HEK293 (cell line): ENCODE measurements around the gene KDM2B.

Source experiments
- CTCF ChIA-PET: fragments of 350-600 bp; formaldehyde crosslinking; extraction: SDS; loops from one replicate; lab custom pipeline; 2021; ENCODE audit warnings: antibody characterized with exemption; lab: Yijun Ruan, JAX
- POLR2A ChIA-PET: fragments of 300-600 bp; formaldehyde crosslinking; extraction: SDS; loops from one replicate; lab custom pipeline; 2020; ENCODE audit warnings: antibody characterized with exemption, inconsistent platforms; lab: Yijun Ruan, JAX
- H3K27ac ChIP-seq: fragments of 200-500 bp; sonication (Bioruptor generic); 2 replicates; pipeline ENCODE4 v1.5.1; 2014; ENCODE audit warnings: low read depth, low read length, control low read depth, inconsistent platforms; ENCODE audit errors: extremely low read depth
- H3K36me3 ChIP-seq, 2 experiments: fragments of 200-500 bp in 1 of 2; sonication (Bioruptor generic) in 1 of 2; 1 replicate in 1 of 2; 2 replicates in 1 of 2; pipeline ENCODE4 v1.5.1; 2014 to 2017; ENCODE audit warnings: inconsistent platforms in 2 of 2, low read length in 2 of 2; ENCODE audit not compliant: control insufficient read depth in 2 of 2, insufficient read depth in 1 of 2
- H3K4me1 ChIP-seq: fragments of 200-500 bp; sonication (Bioruptor generic); 2 replicates; pipeline ENCODE4 v1.5.1; 2014; ENCODE audit warnings: mild to moderate bottlenecking, low read length, inconsistent platforms; ENCODE audit not compliant: control insufficient read depth, insufficient read depth
- H3K4me3 ChIP-seq: 2 replicates; pipeline ENCODE4 v1.5.1; 2011; ENCODE audit warnings: low read depth, mild to moderate bottlenecking, control low read depth, low read length, moderate library complexity
- H3K9me3 ChIP-seq: fragments of 200-500 bp; sonication (Bioruptor generic); 2 replicates; pipeline ENCODE4 v1.5.1; 2014; ENCODE audit warnings: low read depth, low read length, inconsistent platforms; ENCODE audit not compliant: control insufficient read depth, insufficient read depth
- GFI1B ChIP-seq: fragments of 450-650 bp; formaldehyde crosslinking; IDR thresholded peaks from 2 replicates; pipeline ENCODE4 v1.5.1; 2016; ENCODE audit warnings: missing biosample characterization, missing genetic modification characterization
- GLIS1 ChIP-seq: fragments of 450-650 bp; formaldehyde crosslinking; IDR thresholded peaks from 2 replicates; pipeline ENCODE4 v1.5.1; 2016; ENCODE audit warnings: missing biosample characterization, missing genetic modification characterization
- GLIS2 ChIP-seq: fragments of 450-650 bp; formaldehyde crosslinking; IDR thresholded peaks from 2 replicates; pipeline ENCODE4 v1.5.1; 2016; ENCODE audit warnings: missing biosample characterization, missing genetic modification characterization
- IKZF3 ChIP-seq: fragments of 450-650 bp; IDR thresholded peaks from 2 replicates; pipeline ENCODE4 v1.5.0; 2018; ENCODE audit warnings: missing biosample characterization, mild to moderate bottlenecking, missing genetic modification characterization, moderate library complexity
- KLF8 ChIP-seq: fragments of 450-650 bp; formaldehyde crosslinking; IDR thresholded peaks from 2 replicates; pipeline ENCODE4 v1.5.1; 2016; ENCODE audit warnings: missing biosample characterization, missing genetic modification characterization
- MYNN ChIP-seq: fragments of 450-650 bp; formaldehyde crosslinking; IDR thresholded peaks from 2 replicates; pipeline ENCODE4 v1.5.1; 2016; ENCODE audit warnings: missing biosample characterization, missing genetic modification characterization, borderline replicate concordance
- OVOL3 ChIP-seq: fragments of 450-650 bp; formaldehyde crosslinking; IDR thresholded peaks from 2 replicates; pipeline ENCODE4 v1.5.1; 2016; ENCODE audit warnings: missing biosample characterization, missing genetic modification characterization
- RBAK ChIP-seq: fragments of 450-650 bp; formaldehyde crosslinking; IDR thresholded peaks from 2 replicates; pipeline ENCODE4 v1.5.1; 2016; ENCODE audit warnings: missing biosample characterization, missing genetic modification characterization
- SP2 ChIP-seq: fragments of 450-650 bp; formaldehyde crosslinking; IDR thresholded peaks from 2 replicates; pipeline ENCODE4 v1.5.1; 2016; ENCODE audit warnings: missing biosample characterization, missing genetic modification characterization
- TCF7L2 ChIP-seq: IDR thresholded peaks from 2 replicates; pipeline ENCODE4 v1.6.1; 2011; ENCODE audit warnings: low read depth, mild to moderate bottlenecking, inconsistent platforms, low read length, moderate library complexity, borderline replicate concordance
- ZIC2 ChIP-seq: fragments of 450-650 bp; formaldehyde crosslinking; IDR thresholded peaks from 2 replicates; pipeline ENCODE4 v1.5.1; 2016; ENCODE audit warnings: missing biosample characterization, missing genetic modification characterization
- ZNF10 ChIP-seq: fragments of 450-650 bp; formaldehyde crosslinking; IDR thresholded peaks from 2 replicates; pipeline ENCODE4 v1.5.1; 2017; ENCODE audit warnings: missing biosample characterization, missing genetic modification characterization
- ZNF138 ChIP-seq: fragments of 450-650 bp; formaldehyde crosslinking; IDR thresholded peaks from 2 replicates; pipeline ENCODE4 v1.5.1; 2016; ENCODE audit warnings: missing biosample characterization, missing genetic modification characterization, borderline replicate concordance
- ZNF140 ChIP-seq: fragments of 450-650 bp; formaldehyde crosslinking; IDR thresholded peaks from 2 replicates; pipeline ENCODE4 v1.5.1; 2016; ENCODE audit warnings: missing biosample characterization, missing genetic modification characterization
- ZNF175 ChIP-seq: fragments of 450-650 bp; formaldehyde crosslinking; IDR thresholded peaks from 2 replicates; pipeline ENCODE4 v1.5.1; 2016; ENCODE audit warnings: missing biosample characterization, missing genetic modification characterization
- ZNF266 ChIP-seq: fragments of 450-650 bp; formaldehyde crosslinking; IDR thresholded peaks from 2 replicates; pipeline ENCODE4 v1.5.1; 2016; ENCODE audit warnings: missing biosample characterization, missing genetic modification characterization, low read depth
- ZNF561 ChIP-seq: fragments of 450-650 bp; IDR thresholded peaks from 2 replicates; pipeline ENCODE4 v1.5.1; 2018; ENCODE audit warnings: missing biosample characterization, missing genetic modification characterization, borderline replicate concordance
- ZNF623 ChIP-seq: fragments of 450-650 bp; formaldehyde crosslinking; IDR thresholded peaks from 2 replicates; pipeline ENCODE4 v1.5.1; 2016; ENCODE audit warnings: missing biosample characterization, missing genetic modification characterization
- ZNF747 ChIP-seq: fragments of 450-650 bp; formaldehyde crosslinking; IDR thresholded peaks from 2 replicates; pipeline ENCODE4 v1.5.1; 2016; ENCODE audit warnings: missing biosample characterization, missing genetic modification characterization
- TF ChIP-seq, protein P1 (sequence below): fragments of 450-650 bp; formaldehyde crosslinking; IDR thresholded peaks from 2 replicates; pipeline ENCODE4 v1.5.1; 2016; ENCODE audit warnings: missing biosample characterization, missing genetic modification characterization
- TF ChIP-seq, protein P2 (sequence below): fragments of 450-650 bp; formaldehyde crosslinking; IDR thresholded peaks from 2 replicates; pipeline ENCODE4 v1.5.1; 2016; ENCODE audit warnings: missing biosample characterization, missing genetic modification characterization
- TF ChIP-seq, protein P3 (sequence below): fragments of 450-650 bp; formaldehyde crosslinking; IDR thresholded peaks from 2 replicates; pipeline ENCODE4 v1.5.1; 2016; ENCODE audit warnings: missing biosample characterization, missing genetic modification characterization, low read depth
- TF ChIP-seq, protein P4 (sequence below): fragments of 450-650 bp; formaldehyde crosslinking; IDR thresholded peaks from 2 replicates; pipeline ENCODE4 v1.5.1; 2016; ENCODE audit warnings: missing biosample characterization, missing genetic modification characterization
- TF ChIP-seq, protein P5 (sequence below): fragments of 450-650 bp; formaldehyde crosslinking; IDR thresholded peaks from 2 replicates; pipeline ENCODE4 v1.5.1; 2016; ENCODE audit warnings: missing biosample characterization, missing genetic modification characterization

The KDM2B gene

DNA sequence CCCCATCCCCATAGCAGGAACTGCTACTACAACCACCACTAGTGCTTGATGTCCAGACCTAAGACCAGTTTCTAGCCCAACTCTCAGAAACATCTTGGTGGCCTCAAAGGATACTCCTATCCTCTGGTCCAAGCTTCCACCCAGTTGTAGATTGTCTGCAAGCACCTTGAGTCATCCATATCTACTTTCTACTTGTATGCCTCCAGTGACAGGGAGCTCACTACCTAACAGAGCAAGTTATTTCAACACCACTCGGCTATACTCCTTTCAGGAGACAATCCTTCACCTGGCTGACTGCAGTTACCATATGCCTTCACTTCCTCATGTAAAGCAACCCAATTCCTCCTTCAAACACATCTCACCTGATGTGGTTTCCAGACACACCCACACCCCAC, 49.5 kb downstream of the KDM2B start:
- Histone ChIP-seq H3K9me3 (no peaks in the 10 kb centered on the region), H3K4me3 (no peak overlapping the region), H3K36me3 (peaks cover 4 to 35% of the 10 kb centered on the region in 2 experiments; a peak in 2 of 3 replicates), H3K27ac (no peak overlapping the region), H3K4me1 (0 out of 2 replicates have a peak, but pooled peaks cover 2% of the 10 kb centered on the region)
- POLR2A ChIA-PET = no interaction called here
- TF ChIP-seq, protein P1, sequence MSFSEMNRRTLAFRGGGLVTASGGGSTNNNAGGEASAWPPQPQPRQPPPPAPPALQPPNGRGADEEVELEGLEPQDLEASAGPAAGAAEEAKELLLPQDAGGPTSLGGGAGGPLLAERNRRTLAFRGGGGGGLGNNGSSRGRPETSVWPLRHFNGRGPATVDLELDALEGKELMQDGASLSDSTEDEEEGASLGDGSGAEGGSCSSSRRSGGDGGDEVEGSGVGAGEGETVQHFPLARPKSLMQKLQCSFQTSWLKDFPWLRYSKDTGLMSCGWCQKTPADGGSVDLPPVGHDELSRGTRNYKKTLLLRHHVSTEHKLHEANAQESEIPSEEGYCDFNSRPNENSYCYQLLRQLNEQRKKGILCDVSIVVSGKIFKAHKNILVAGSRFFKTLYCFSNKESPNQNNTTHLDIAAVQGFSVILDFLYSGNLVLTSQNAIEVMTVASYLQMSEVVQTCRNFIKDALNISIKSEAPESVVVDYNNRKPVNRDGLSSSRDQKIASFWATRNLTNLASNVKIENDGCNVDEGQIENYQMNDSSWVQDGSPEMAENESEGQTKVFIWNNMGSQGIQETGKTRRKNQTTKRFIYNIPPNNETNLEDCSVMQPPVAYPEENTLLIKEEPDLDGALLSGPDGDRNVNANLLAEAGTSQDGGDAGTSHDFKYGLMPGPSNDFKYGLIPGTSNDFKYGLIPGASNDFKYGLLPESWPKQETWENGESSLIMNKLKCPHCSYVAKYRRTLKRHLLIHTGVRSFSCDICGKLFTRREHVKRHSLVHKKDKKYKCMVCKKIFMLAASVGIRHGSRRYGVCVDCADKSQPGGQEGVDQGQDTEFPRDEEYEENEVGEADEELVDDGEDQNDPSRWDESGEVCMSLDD (tag by site-specific recombination) = no peak
- TF ChIP-seq KLF8 (tag by site-specific recombination) (0 out of 2 replicates have a peak, but pooled peaks have one; percentile 32), ZNF623 (tag by site-specific recombination) (no peak), ZNF140 (tag by site-specific recombination) (no peak), SP2 (no peak), ZNF561 (tag by site-specific recombination) (no peak), OVOL3 (tag by site-specific recombination) (no peak), IKZF3 (no peak), MYNN (tag by site-specific recombination) (no peak), ZNF138 (tag by site-specific recombination) (no peak)
- TF ChIP-seq, protein P2, sequence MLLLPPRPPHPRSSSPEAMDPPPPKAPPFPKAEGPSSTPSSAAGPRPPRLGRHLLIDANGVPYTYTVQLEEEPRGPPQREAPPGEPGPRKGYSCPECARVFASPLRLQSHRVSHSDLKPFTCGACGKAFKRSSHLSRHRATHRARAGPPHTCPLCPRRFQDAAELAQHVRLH (tag by site-specific recombination) = peak; percentile 98
- TF ChIP-seq, protein P3, sequence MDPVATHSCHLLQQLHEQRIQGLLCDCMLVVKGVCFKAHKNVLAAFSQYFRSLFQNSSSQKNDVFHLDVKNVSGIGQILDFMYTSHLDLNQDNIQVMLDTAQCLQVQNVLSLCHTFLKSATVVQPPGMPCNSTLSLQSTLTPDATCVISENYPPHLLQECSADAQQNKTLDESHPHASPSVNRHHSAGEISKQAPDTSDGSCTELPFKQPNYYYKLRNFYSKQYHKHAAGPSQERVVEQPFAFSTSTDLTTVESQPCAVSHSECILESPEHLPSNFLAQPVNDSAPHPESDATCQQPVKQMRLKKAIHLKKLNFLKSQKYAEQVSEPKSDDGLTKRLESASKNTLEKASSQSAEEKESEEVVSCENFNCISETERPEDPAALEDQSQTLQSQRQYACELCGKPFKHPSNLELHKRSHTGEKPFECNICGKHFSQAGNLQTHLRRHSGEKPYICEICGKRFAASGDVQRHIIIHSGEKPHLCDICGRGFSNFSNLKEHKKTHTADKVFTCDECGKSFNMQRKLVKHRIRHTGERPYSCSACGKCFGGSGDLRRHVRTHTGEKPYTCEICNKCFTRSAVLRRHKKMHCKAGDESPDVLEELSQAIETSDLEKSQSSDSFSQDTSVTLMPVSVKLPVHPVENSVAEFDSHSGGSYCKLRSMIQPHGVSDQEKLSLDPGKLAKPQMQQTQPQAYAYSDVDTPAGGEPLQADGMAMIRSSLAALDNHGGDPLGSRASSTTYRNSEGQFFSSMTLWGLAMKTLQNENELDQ (tag by site-specific recombination) = no peak
- CTCF ChIA-PET = interaction anchor here (0.6 kb wide), 1 partner anchor 131 kb away, joined by 3 read pairs; no protein-coding TSS in a partner anchor

DNA sequence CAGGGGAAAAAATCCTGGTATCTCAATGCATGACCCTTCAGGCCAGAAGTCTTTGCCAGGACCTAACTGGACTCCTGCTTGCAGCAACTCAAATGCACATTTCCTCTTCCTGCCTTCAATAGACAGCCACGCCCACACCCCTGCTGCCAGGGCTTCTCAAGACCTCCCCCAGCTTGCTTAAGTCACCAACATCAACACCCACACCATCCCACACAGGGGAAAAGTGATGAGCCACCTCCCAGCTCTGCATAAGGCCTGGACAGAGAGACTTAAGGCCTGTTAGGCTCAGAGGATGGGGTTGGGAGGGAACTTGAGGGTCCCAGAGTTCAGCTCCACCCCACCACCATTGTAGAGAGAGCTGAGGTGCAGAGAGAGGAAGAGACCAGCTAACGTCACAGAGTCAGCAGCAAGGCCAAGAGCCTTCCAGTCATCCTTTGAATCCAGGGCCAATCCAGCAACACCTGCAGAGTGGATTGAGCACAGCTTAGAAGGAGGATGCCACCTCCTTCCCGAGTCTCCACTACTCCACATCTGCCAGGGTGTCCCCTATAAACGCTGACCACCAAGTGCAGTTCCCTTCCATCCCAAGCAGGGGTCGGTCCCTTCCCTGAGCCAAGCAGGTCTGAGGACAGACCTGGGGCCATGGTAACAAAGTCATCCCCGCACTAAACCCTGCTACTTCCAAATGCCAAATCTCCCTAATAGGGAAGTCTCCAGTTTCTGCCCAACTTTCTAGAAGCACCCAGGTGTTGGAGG, 50.0 kb downstream of the KDM2B start:
- H3K4me1 ChIP-seq = no peaks in the 10 kb centered on the region
- no peak overlapping the region for H3K4me3 ChIP-seq
- H3K27ac ChIP-seq = no peak overlapping the region
- H3K9me3 ChIP-seq = no peaks in the 10 kb centered on the region
- peaks cover 4 to 35% of the 10 kb centered on the region in 2 experiments; a peak in 2 of 3 replicates for H3K36me3 ChIP-seq
- ChIA-PET POLR2A (no interaction called here), CTCF (interaction anchor here (0.6 kb wide), 1 partner anchor 131 kb away, joined by 3 read pairs; no protein-coding TSS in a partner anchor)
- TF ChIP-seq ZNF266 = no peak
- TF ChIP-seq TCF7L2 = no peak
- peak; percentile 51 for TF ChIP-seq GLIS2 (tag by site-specific recombination)
- no peak for TF ChIP-seq ZNF10
- TF ChIP-seq ZNF747 = no peak
- TF ChIP-seq, protein P4, sequence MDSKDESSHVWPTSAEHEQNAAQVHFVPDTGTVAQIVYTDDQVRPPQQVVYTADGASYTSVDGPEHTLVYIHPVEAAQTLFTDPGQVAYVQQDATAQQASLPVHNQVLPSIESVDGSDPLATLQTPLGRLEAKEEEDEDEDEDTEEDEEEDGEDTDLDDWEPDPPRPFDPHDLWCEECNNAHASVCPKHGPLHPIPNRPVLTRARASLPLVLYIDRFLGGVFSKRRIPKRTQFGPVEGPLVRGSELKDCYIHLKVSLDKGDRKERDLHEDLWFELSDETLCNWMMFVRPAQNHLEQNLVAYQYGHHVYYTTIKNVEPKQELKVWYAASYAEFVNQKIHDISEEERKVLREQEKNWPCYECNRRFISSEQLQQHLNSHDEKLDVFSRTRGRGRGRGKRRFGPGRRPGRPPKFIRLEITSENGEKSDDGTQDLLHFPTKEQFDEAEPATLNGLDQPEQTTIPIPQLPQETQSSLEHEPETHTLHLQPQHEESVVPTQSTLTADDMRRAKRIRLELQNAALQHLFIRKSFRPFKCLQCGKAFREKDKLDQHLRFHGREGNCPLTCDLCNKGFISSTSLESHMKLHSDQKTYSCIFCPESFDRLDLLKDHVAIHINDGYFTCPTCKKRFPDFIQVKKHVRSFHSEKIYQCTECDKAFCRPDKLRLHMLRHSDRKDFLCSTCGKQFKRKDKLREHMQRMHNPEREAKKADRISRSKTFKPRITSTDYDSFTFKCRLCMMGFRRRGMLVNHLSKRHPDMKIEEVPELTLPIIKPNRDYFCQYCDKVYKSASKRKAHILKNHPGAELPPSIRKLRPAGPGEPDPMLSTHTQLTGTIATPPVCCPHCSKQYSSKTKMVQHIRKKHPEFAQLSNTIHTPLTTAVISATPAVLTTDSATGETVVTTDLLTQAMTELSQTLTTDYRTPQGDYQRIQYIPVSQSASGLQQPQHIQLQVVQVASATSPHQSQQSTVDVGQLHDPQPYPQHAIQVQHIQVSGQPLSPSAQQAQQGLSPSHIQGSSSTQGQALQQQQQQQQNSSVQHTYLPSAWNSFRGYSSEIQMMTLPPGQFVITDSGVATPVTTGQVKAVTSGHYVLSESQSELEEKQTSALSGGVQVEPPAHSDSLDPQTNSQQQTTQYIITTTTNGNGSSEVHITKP (tag by site-specific recombination) = 0 out of 2 replicates have a peak, but pooled peaks have one; percentile 36
- TF ChIP-seq ZIC2 (tag by site-specific recombination) = 0 out of 2 replicates have a peak, but pooled peaks have one; percentile 21
- no peak for TF ChIP-seq RBAK (tag by site-specific recombination)
- TF ChIP-seq SP2 = peak; percentile 59
- no peak for TF ChIP-seq ZNF175 (tag by site-specific recombination)
- no peak for TF ChIP-seq ZNF561 (tag by site-specific recombination)
- TF ChIP-seq GLIS1 (tag by site-specific recombination) = peak; percentile 93
- TF ChIP-seq, protein P5, sequence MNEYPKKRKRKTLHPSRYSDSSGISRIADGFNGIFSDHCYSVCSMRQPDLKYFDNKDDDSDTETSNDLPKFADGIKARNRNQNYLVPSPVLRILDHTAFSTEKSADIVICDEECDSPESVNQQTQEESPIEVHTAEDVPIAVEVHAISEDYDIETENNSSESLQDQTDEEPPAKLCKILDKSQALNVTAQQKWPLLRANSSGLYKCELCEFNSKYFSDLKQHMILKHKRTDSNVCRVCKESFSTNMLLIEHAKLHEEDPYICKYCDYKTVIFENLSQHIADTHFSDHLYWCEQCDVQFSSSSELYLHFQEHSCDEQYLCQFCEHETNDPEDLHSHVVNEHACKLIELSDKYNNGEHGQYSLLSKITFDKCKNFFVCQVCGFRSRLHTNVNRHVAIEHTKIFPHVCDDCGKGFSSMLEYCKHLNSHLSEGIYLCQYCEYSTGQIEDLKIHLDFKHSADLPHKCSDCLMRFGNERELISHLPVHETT (tag by site-specific recombination) = no peak
- TF ChIP-seq GFI1B = no peak
